Endothelial cell of umbilical vein (primary cell): ENCODE results near the gene CXCR3. TPM values are rescaled to one million over a fixed set of nuclear protein-coding genes. Genes with fewer than 3 reads are reported as not detected.

Experiments used
- BruUV-seq: library from RNA; stranded (reverse); fragments of 400-500 nt; replicated peaks from 2 replicates; lab custom pipeline; 2021; lab: Mats Ljungman, UMichigan
- CTCF ChIA-PET: fragments of 300-600, 350-600 bp; sonication (Branson Sonifier 250); formaldehyde crosslinking; loops from one replicate; lab custom pipeline; 2021; ENCODE audit warnings: antibody characterized with exemption, inconsistent platforms; lab: Charles Lee
- POLR2A ChIA-PET: fragments of 300-600, 350-600 bp; sonication (Branson Sonifier 250); formaldehyde crosslinking; loops from one replicate; lab custom pipeline; 2021; ENCODE audit warnings: antibody characterized with exemption, inconsistent platforms; lab: Charles Lee
- DNase-seq: peaks from one replicate; pipeline ENCODE4 v3.0.0-alpha.2; 2011; ENCODE audit warnings: low read depth, low spot score
- FAIRE-seq: peaks from 2 replicates; lab custom pipeline; 2011; peaks lifted over from hg19 to GRCh38; lab: Jason Lieb, UNC
- H2AFZ ChIP-seq: 2 replicates; pipeline ENCODE4 v1.6.0; 2012; ENCODE audit warnings: low read depth, low read length, control low read depth, inconsistent platforms
- H3K27ac ChIP-seq: 2 replicates; pipeline ENCODE4 v1.5.1; 2011; ENCODE audit warnings: low read depth, mild to moderate bottlenecking, control low read depth, low read length, moderate library complexity; ENCODE audit not compliant: insufficient read depth
- H3K27me3 ChIP-seq, 2 experiments: 2 replicates each; pipeline versions ENCODE4 v1.6.0 to v1.6.1; 2011; ENCODE audit warnings: low read length in 2 of 2, mixed read lengths in 1 of 2; ENCODE audit not compliant: control insufficient read depth in 2 of 2, insufficient read depth in 2 of 2
- H3K36me3 ChIP-seq, 2 experiments: 2 replicates in 1 of 2; 3 replicates in 1 of 2; pipeline ENCODE4 v1.5.1; 2011; ENCODE audit warnings: low read length in 2 of 2, mild to moderate bottlenecking in 1 of 2, moderate library complexity in 1 of 2; ENCODE audit not compliant: control insufficient read depth in 2 of 2, insufficient read depth in 2 of 2; ENCODE audit errors: extremely low read depth in 1 of 2
- H3K4me1 ChIP-seq: 3 replicates; pipeline ENCODE4 v1.5.1; 2011; ENCODE audit warnings: mild to moderate bottlenecking, low read length; ENCODE audit not compliant: control insufficient read depth, insufficient read depth; ENCODE audit errors: extremely low read depth
- H3K4me2 ChIP-seq: 2 replicates; pipeline ENCODE4 v1.6.1; 2011; ENCODE audit warnings: low read length, control low read depth, mixed read lengths; ENCODE audit not compliant: insufficient read depth
- H3K4me3 ChIP-seq, 3 experiments: fragments of 200-600 bp in 1 of 3; sonication (generic), shearing (Covaris generic) in 1 of 3; replicated peaks in 1 of 3; 2 replicates each; pipeline ENCODE4 v1.5.1; 2011 to 2016; ENCODE audit warnings: control low read depth in 3 of 3, low read length in 3 of 3, mild to moderate bottlenecking in 2 of 3, inconsistent platforms in 1 of 3, low read depth in 1 of 3, moderate library complexity in 1 of 3; ENCODE audit not compliant: insufficient read depth in 1 of 3
- H3K79me2 ChIP-seq: 2 replicates; pipeline ENCODE4 v1.6.0; 2012; ENCODE audit warnings: low read length, inconsistent platforms; ENCODE audit not compliant: control insufficient read depth, insufficient read depth
- H3K9ac ChIP-seq: replicated peaks from 2 replicates; pipeline ENCODE3; 2011; ENCODE audit warnings: low read length, control low read depth; ENCODE audit not compliant: insufficient read depth; ENCODE audit errors: extremely low read depth
- H3K9me1 ChIP-seq: replicated peaks from 3 replicates; pipeline ENCODE4 v1.6.0; 2011; ENCODE audit warnings: mild to moderate bottlenecking, low read length; ENCODE audit not compliant: control insufficient read depth, insufficient read depth; ENCODE audit errors: extremely low read depth
- H3K9me3 ChIP-seq: replicated peaks from 2 replicates; pipeline ENCODE4 v1.5.1; 2012; ENCODE audit warnings: low read length, inconsistent platforms; ENCODE audit not compliant: control insufficient read depth, insufficient read depth
- H4K20me1 ChIP-seq: replicated peaks from 2 replicates; pipeline ENCODE3; 2011; ENCODE audit warnings: mild to moderate bottlenecking, low read length; ENCODE audit not compliant: control insufficient read depth, insufficient read depth; ENCODE audit errors: extremely low read depth
- CTCF ChIP-seq, 2 donors: IDR thresholded peaks; 1 replicate in 1 of 2; 2 replicates in 1 of 2; pipeline ENCODE4 v1.5.1; 2011; ENCODE audit warnings: low read length in 2 of 2, mild to moderate bottlenecking in 2 of 2, moderate library complexity in 2 of 2, control low read depth in 1 of 2, inconsistent platforms in 1 of 2, low read depth in 1 of 2; ENCODE audit not compliant: insufficient read depth in 1 of 2; ENCODE audit errors: extremely low read depth in 1 of 2
- EZH2 ChIP-seq: IDR thresholded peaks from 2 replicates; pipeline ENCODE4 v1.6.1; 2012; ENCODE audit warnings: borderline replicate concordance, low read depth, mild to moderate bottlenecking, moderate library complexity, low read length, inconsistent platforms; ENCODE audit not compliant: severe bottlenecking
- FOS ChIP-seq: IDR thresholded peaks from 2 replicates; pipeline ENCODE4 v1.6.1; 2011; ENCODE audit warnings: mild to moderate bottlenecking, low read length, moderate library complexity, borderline replicate concordance; ENCODE audit not compliant: insufficient read depth
- GATA2 ChIP-seq: IDR thresholded peaks from 2 replicates; pipeline ENCODE4 v1.7.0; 2011; ENCODE audit warnings: low read depth, mild to moderate bottlenecking, moderate library complexity, mixed read lengths, low read length; ENCODE audit not compliant: insufficient read length, insufficient read depth
- JUN ChIP-seq: IDR thresholded peaks from 2 replicates; pipeline ENCODE4 v1.6.1; 2011; ENCODE audit warnings: borderline replicate concordance, low read depth; ENCODE audit not compliant: insufficient read length, insufficient read depth
- MAX ChIP-seq: IDR thresholded peaks from 2 replicates; pipeline ENCODE4 v1.6.1; 2011; ENCODE audit not compliant: insufficient read depth, insufficient read length
- MYC ChIP-seq: IDR thresholded peaks from one replicate; pipeline ENCODE4 v1.6.1; 2011; ENCODE audit warnings: mild to moderate bottlenecking, low read depth, low read length
- POLR2A ChIP-seq: IDR thresholded peaks from 2 replicates; pipeline ENCODE4 v1.6.1; 2012; ENCODE audit warnings: low read depth, mild to moderate bottlenecking, control low read depth, low read length
- POLR2AphosphoS5 ChIP-seq: IDR thresholded peaks from 2 replicates; pipeline ENCODE4 v1.6.1; 2012; ENCODE audit warnings: low read depth, mild to moderate bottlenecking, control low read depth, low read length, moderate library complexity; ENCODE audit not compliant: insufficient read depth
- dilution Hi-C: fragments of 300-500 bp; cut with MboI; formaldehyde crosslinking; loops from one replicate; pipeline ENCODE4 v1.15.0; 2019; ENCODE audit warnings: low sequenced_read_pairs; ENCODE audit not compliant: extremely low pct_ligation_motif_present
- intact Hi-C: fragments of 100-400 bp; cut with micrococcal nuclease; formaldehyde crosslinking; loops from one replicate; pipeline ENCODE4 v1.10.0; 2022
- polyA plus RNA-seq, 4 experiments: library from polyadenylated mRNA; depleted of rRNA in 3 of 4; stranded (reverse) in 3 of 4; unstranded in 1 of 4; fragments of >200 nt; gene quantifications; 2 replicates each; pipeline versions ENCODE4 v1.2.1 to v1.2.3, GENCODE V29; 2011 to 2012; ENCODE audit warnings: missing spikeins in 1 of 4
- total RNA-seq: library from RNA; stranded (reverse); gene quantifications from 2 replicates; pipeline ENCODE4 v1.2.3, GENCODE V29; 2021

CXCR3 gene
- total and polyA plus RNA-seq, 2 donors (not counting 3 experiments of a cell fraction or from before 2014, with no cell fraction given) = not detected

GRCh38 chrX:71632923-71633657 is 14.8 kb upstream of the CXCR3 start:
- TF ChIP-seq MYC (no peak), JUN (no peak), POLR2A (no peak), FOS (no peak), EZH2 (no peak), POLR2AphosphoS5 (no peak), CTCF (IDR thresholded peaks at IDR 0.05; ENCODE audit: extremely low read depth in 1 of 2, insufficient read depth in 1 of 2, low read depth in 1 of 2, low read length in 2 of 2) (no peak), MAX (no peak), GATA2 (no peak)
- Histone ChIP-seq H3K27ac (no peak overlapping the region), H3K9me3 (no peaks in the 10 kb centered on the region), H2AFZ (no peak overlapping the region), H3K4me2 (no peak overlapping the region), H3K27me3 (no peaks in the 10 kb centered on the region), H3K4me3 (no peak overlapping the region), H3K9ac (no peak overlapping the region), H3K9me1 (no peaks in the 10 kb centered on the region), H4K20me1 (no peaks in the 10 kb centered on the region), H3K4me1 (peaks cover 19% of the 10 kb centered on the region), H3K79me2 (no peaks in the 10 kb centered on the region), H3K36me3 (no peaks in the 10 kb centered on the region)
- intact Hi-C loops = no loop called here
- DNase-seq (no peak), FAIRE-seq (no peak)
- CTCF ChIA-PET = interaction anchor here (1.3 kb wide), 1 partner anchor 19 kb away, joined by 3 read pairs; no protein-coding TSS in a partner anchor
- dilution Hi-C loops = no loop called here
- BruUV-seq = no TSS peak
- POLR2A ChIA-PET = no interaction called here
